GM12878 (cell line): ENCODE data around the gene SCAMP4. TPM values are rescaled to one million over a fixed set of nuclear protein-coding genes. Genes with fewer than 3 reads are reported as not detected.

ENCODE experiments used
- ATAC-seq: fragments of 200-7000 bp; cut with Tn5 transposase; 3 replicates; pipeline ENCODE4 v1.9.1; 2020; ENCODE audit warnings: mild to moderate bottlenecking, moderate library complexity
- BruUV-seq: library from RNA; stranded (reverse); fragments of 400-500 nt; replicated peaks from 2 replicates; lab custom pipeline; 2021; lab: Mats Ljungman, UMichigan
- CTCF ChIA-PET: fragments of 300-600 bp; sonication (Branson Sonifier 250); formaldehyde crosslinking; extraction: SDS; loops from one replicate; lab custom pipeline; 2021; ENCODE audit warnings: inconsistent platforms; lab: Yijun Ruan, JAX
- POLR2A ChIA-PET: fragments of 350-600 bp; formaldehyde crosslinking; extraction: SDS; loops from one replicate; lab custom pipeline; 2021; ENCODE audit warnings: inconsistent platforms; lab: Charles Lee
- RAD21 ChIA-PET: fragments of 300-600 bp; sonication (Branson Sonifier 250); formaldehyde crosslinking; loops from one replicate; lab custom pipeline; 2023; ENCODE audit warnings: antibody characterized with exemption; ENCODE audit not compliant: unreplicated experiment; lab: Charles Lee
- SMC1A ChIA-PET: fragments of 300-600 bp; sonication (Branson Sonifier 250); formaldehyde crosslinking; loops from one replicate; lab custom pipeline; 2023; ENCODE audit not compliant: unreplicated experiment, uncharacterized antibody; lab: Charles Lee
- DNase-seq: peaks from one replicate; pipeline ENCODE4 v3.0.0-alpha.2; 2011; ENCODE audit warnings: low read depth, low spot score
- FAIRE-seq: peaks from 3 replicates; lab custom pipeline; 2011; peaks lifted over from hg19 to GRCh38; lab: Jason Lieb, UNC
- H2AFZ ChIP-seq: 2 replicates; pipeline ENCODE4 v1.6.0; 2011; ENCODE audit warnings: low read depth, low read length, control low read depth; ENCODE audit not compliant: control insufficient read depth
- H3K27ac ChIP-seq: 2 replicates; pipeline ENCODE4 v1.5.1; 2011; ENCODE audit warnings: control low read depth; ENCODE audit not compliant: control insufficient read depth, insufficient read depth
- H3K27me3 ChIP-seq, 2 experiments: replicated peaks in 1 of 2; 2 replicates each; pipeline versions ENCODE4 v1.6.0 to v1.6.1; 2011; ENCODE audit warnings: low read length in 1 of 2; ENCODE audit not compliant: control insufficient read depth in 2 of 2, insufficient read depth in 2 of 2
- H3K36me3 ChIP-seq, 2 experiments: 2 replicates each; pipeline ENCODE4 v1.5.1; 2011; ENCODE audit warnings: low read length in 1 of 2; ENCODE audit not compliant: control insufficient read depth in 2 of 2, insufficient read depth in 2 of 2
- H3K4me1 ChIP-seq: 2 replicates; pipeline ENCODE4 v1.6.1; 2011; ENCODE audit warnings: mild to moderate bottlenecking, low read length, moderate library complexity, mixed read lengths; ENCODE audit not compliant: control insufficient read depth, insufficient read depth
- H3K4me2 ChIP-seq: 2 replicates; pipeline ENCODE4 v1.6.0; 2011; ENCODE audit warnings: control low read depth; ENCODE audit not compliant: control insufficient read depth, insufficient read depth
- H3K4me3 ChIP-seq: fragments of 200-600 bp; sonication (generic); 2 replicates; pipeline ENCODE4 v1.5.1; 2016
- H3K79me2 ChIP-seq: 2 replicates; pipeline ENCODE4 v1.6.0; 2011; ENCODE audit warnings: low read length; ENCODE audit not compliant: control insufficient read depth, insufficient read depth
- H3K9ac ChIP-seq: 2 replicates; pipeline ENCODE4 v1.8.0; 2011; ENCODE audit warnings: low read length, control low read depth, mixed read lengths; ENCODE audit not compliant: control insufficient read depth, insufficient read depth
- H3K9me3 ChIP-seq: replicated peaks from 3 replicates; pipeline ENCODE4 v1.5.1; 2011; ENCODE audit warnings: mild to moderate bottlenecking, low read length; ENCODE audit not compliant: control insufficient read depth, insufficient read depth
- H4K20me1 ChIP-seq: 2 replicates; pipeline ENCODE4 v1.6.0; 2011; ENCODE audit not compliant: control insufficient read depth, insufficient read depth
- CREM ChIP-seq: IDR thresholded peaks from 2 replicates; pipeline ENCODE4 v1.6.1; 2014; ENCODE audit warnings: antibody characterized with exemption, low read depth
- FOXM1 ChIP-seq: IDR thresholded peaks from 2 replicates; pipeline ENCODE4 v1.6.1; 2012; ENCODE audit warnings: low read depth, mild to moderate bottlenecking, inconsistent platforms, low read length, moderate library complexity
- GATAD2B ChIP-seq: fragments of 450-650 bp; conservative IDR thresholded peaks from 2 replicates; pipeline ENCODE4 v1.6.1; 2017; ENCODE audit warnings: low read depth, mild to moderate bottlenecking, moderate library complexity
- MTA2 ChIP-seq: fragments of 450-650 bp; IDR thresholded peaks from 2 replicates; pipeline ENCODE4 v1.6.1; 2016; ENCODE audit warnings: low read depth, mild to moderate bottlenecking, moderate library complexity
- NBN ChIP-seq: fragments of 450-650 bp; IDR thresholded peaks from 2 replicates; pipeline ENCODE4 v1.6.1; 2016
- NFXL1 ChIP-seq: fragments of 450-650 bp; IDR thresholded peaks from 2 replicates; pipeline ENCODE4 v1.6.1; 2017; ENCODE audit warnings: antibody characterized with exemption, mild to moderate bottlenecking, borderline replicate concordance
- NFYB ChIP-seq: IDR thresholded peaks from 2 replicates; pipeline ENCODE4 v1.6.1; 2011; ENCODE audit warnings: low read depth, mild to moderate bottlenecking, low read length, improper control_type of control experiment, moderate library complexity; ENCODE audit not compliant: insufficient read depth
- NR2F1 ChIP-seq: fragments of 450-650 bp; conservative IDR thresholded peaks from 2 replicates; pipeline ENCODE4 v1.6.1; 2017; ENCODE audit warnings: mild to moderate bottlenecking
- RAD51 ChIP-seq: fragments of 450-650 bp; IDR thresholded peaks from 2 replicates; pipeline ENCODE4 v1.6.1; 2016; ENCODE audit warnings: moderate library complexity, mild to moderate bottlenecking, inconsistent platforms
- SMARCA5 ChIP-seq: fragments of 450-650 bp; IDR thresholded peaks from 2 replicates; pipeline ENCODE4 v1.6.1; 2017; ENCODE audit warnings: mild to moderate bottlenecking
- STAT3 ChIP-seq: IDR thresholded peaks from 2 replicates; pipeline ENCODE4 v1.6.1; 2011; ENCODE audit warnings: low read depth, low read length, improper control_type of control experiment
- SUPT20H ChIP-seq: IDR thresholded peaks from 2 replicates; pipeline ENCODE4 v1.6.1; 2011; ENCODE audit warnings: low read depth, mild to moderate bottlenecking, low read length, moderate library complexity, borderline replicate concordance; ENCODE audit not compliant: control insufficient read depth
- ZBTB40 ChIP-seq: fragments of 450-650 bp; IDR thresholded peaks from 2 replicates; pipeline ENCODE4 v1.6.1; 2016; ENCODE audit warnings: mild to moderate bottlenecking, moderate library complexity, borderline replicate concordance
- WGBS: methylation state at CpG from one replicate; pipeline ENCODE4 v1.1.6; 2016; ENCODE audit warnings: low lambda C conversion rate; ENCODE audit not compliant: insufficient replicate concordance, insufficient coverage; ENCODE audit errors: missing lambda C conversion rate; 5-methylcytosine and 5-hydroxymethylcytosine counted together
- in situ Hi-C: fragments of 300-500 bp; cut with MboI; formaldehyde crosslinking; loops from 9 replicates; pipeline ENCODE4 v1.14.3; 2018; ENCODE audit warnings: mixed read lengths
- intact Hi-C: fragments of 100-400 bp; cut with micrococcal nuclease; formaldehyde crosslinking; loops from one replicate; pipeline ENCODE4 v1.14.2; 2022; ENCODE audit not compliant: unreplicated experiment
- polyA plus RNA-seq, 11 experiments: library from polyadenylated mRNA; depleted of rRNA in 4 of 11; unstranded in 6 of 11; stranded (reverse) in 5 of 11; fragments of >200 nt; fragmentation: Nextera tagmentation in 4 of 11; fragmentation: Illumina TruSeq in 1 of 11; extraction: Ambion mirVana in 4 of 11; extraction: Trizol in 1 of 11; gene quantifications; 1 replicate in 1 of 11; 2 replicates in 10 of 11; pipeline versions ENCODE4 v1.2.1 to v1.2.3, GENCODE V29; 2011 to 2016; ENCODE audit warnings: inconsistent platforms in 2 of 11, missing spikeins in 2 of 11, low read depth in 1 of 11
- total RNA-seq, 4 experiments: library from RNA; depleted of rRNA in 3 of 4; stranded (reverse); fragments of >200 nt in 3 of 4; fragmentation: Illumina TruSeq in 1 of 4; extraction: Trizol in 1 of 4; gene quantifications; 2 replicates each; pipeline versions ENCODE4 v1.2.1 to v1.2.3, GENCODE V29; 2013 to 2021
- TF ChIP-seq, protein P1 (sequence below): IDR thresholded peaks from 2 replicates; pipeline ENCODE4 v1.6.1; 2012; ENCODE audit warnings: low read length, inconsistent platforms

The SCAMP4 gene
- total and polyA plus RNA-seq, 10 of the 15 experiments (the other 5 are each of a cell fraction or from before 2014, with no cell fraction given): 0.63 to 34.7 (median 12.8) TPM

GRCh38 chr19:1922803-1923202, 17.6 kb downstream of the SCAMP4 start:
- ATAC-seq: no peak
- TF ChIP-seq CREM: no peak
- TF ChIP-seq NFYB: no peak
- TF ChIP-seq NBN: no peak
- no peak for TF ChIP-seq SUPT20H
- TF ChIP-seq NR2F1: no peak
- TF ChIP-seq GATAD2B: no peak
- no peak for TF ChIP-seq SMARCA5
- no peak for TF ChIP-seq FOXM1
- TF ChIP-seq STAT3: no peak
- TF ChIP-seq, protein P1, sequence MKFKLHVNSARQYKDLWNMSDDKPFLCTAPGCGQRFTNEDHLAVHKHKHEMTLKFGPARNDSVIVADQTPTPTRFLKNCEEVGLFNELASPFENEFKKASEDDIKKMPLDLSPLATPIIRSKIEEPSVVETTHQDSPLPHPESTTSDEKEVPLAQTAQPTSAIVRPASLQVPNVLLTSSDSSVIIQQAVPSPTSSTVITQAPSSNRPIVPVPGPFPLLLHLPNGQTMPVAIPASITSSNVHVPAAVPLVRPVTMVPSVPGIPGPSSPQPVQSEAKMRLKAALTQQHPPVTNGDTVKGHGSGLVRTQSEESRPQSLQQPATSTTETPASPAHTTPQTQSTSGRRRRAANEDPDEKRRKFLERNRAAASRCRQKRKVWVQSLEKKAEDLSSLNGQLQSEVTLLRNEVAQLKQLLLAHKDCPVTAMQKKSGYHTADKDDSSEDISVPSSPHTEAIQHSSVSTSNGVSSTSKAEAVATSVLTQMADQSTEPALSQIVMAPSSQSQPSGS: no peak
- no peak for TF ChIP-seq ZBTB40
- TF ChIP-seq RAD51: no peak
- no peak for TF ChIP-seq NFXL1
- TF ChIP-seq MTA2: no peak
- Histone ChIP-seq H2AFZ (no peak overlapping the region), H3K4me2 (no peak overlapping the region), H3K27me3 (no peaks in the 10 kb centered on the region), H4K20me1 (no peaks in the 10 kb centered on the region), H3K9ac (no peak overlapping the region), H3K36me3 (peaks cover 5 to 11% of the 10 kb centered on the region in 2 experiments; a peak in 3 of 4 replicates), H3K79me2 (no peaks in the 10 kb centered on the region), H3K4me1 (peaks cover 23% of the 10 kb centered on the region), H3K27ac (no peak overlapping the region), H3K4me3 (no peak overlapping the region), H3K9me3 (no peaks in the 10 kb centered on the region)
- BruUV-seq: no TSS peak
- CTCF ChIA-PET: no interaction called here
- SMC1A ChIA-PET: no interaction called here
- RAD21 ChIA-PET: no interaction called here
- no peak for DNase-seq
- WGBS: 100% methylated on average over 22 of the region's 23 CpGs
- intact Hi-C loops: no loop called here
- in situ Hi-C loops: no loop called here
- POLR2A ChIA-PET: no interaction called here
- FAIRE-seq: no peak
